Measurements from ENCODE around the gene CLSTN1.

DNA sequence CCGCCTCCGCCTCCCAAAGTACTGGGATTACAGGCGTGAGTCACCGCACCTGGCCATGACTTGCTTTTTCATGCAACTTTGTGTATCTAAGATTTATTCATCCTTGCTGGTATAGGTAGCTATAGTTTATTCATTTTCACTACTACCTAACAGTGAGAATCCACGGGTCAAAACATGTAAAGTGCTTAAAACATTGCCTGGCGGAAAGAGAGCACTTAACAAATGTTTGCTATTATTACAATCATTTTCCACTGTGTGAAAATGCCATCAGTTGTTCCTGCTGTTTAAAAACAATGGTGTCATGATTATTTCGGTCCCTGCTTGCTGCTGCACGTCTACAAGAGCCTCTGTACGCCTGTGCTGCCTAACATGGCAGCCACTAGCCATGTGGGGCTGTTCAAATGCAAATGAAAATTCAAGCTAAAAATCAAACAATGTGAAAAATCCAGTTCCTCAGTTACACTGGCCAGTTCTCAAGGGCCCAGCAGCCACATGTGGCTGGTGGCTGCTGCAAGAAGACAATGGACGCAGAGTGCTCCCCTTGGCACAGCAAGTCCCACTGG, 65.1 kb downstream of the CLSTN1 start:
- TF ChIP-seq, protein P1, sequence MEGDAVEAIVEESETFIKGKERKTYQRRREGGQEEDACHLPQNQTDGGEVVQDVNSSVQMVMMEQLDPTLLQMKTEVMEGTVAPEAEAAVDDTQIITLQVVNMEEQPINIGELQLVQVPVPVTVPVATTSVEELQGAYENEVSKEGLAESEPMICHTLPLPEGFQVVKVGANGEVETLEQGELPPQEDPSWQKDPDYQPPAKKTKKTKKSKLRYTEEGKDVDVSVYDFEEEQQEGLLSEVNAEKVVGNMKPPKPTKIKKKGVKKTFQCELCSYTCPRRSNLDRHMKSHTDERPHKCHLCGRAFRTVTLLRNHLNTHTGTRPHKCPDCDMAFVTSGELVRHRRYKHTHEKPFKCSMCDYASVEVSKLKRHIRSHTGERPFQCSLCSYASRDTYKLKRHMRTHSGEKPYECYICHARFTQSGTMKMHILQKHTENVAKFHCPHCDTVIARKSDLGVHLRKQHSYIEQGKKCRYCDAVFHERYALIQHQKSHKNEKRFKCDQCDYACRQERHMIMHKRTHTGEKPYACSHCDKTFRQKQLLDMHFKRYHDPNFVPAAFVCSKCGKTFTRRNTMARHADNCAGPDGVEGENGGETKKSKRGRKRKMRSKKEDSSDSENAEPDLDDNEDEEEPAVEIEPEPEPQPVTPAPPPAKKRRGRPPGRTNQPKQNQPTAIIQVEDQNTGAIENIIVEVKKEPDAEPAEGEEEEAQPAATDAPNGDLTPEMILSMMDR (IDR thresholded peaks at IDR 0.05; ENCODE audit: low read depth, low read length, missing input control): no peak
- TF ChIP-seq, protein P2, sequence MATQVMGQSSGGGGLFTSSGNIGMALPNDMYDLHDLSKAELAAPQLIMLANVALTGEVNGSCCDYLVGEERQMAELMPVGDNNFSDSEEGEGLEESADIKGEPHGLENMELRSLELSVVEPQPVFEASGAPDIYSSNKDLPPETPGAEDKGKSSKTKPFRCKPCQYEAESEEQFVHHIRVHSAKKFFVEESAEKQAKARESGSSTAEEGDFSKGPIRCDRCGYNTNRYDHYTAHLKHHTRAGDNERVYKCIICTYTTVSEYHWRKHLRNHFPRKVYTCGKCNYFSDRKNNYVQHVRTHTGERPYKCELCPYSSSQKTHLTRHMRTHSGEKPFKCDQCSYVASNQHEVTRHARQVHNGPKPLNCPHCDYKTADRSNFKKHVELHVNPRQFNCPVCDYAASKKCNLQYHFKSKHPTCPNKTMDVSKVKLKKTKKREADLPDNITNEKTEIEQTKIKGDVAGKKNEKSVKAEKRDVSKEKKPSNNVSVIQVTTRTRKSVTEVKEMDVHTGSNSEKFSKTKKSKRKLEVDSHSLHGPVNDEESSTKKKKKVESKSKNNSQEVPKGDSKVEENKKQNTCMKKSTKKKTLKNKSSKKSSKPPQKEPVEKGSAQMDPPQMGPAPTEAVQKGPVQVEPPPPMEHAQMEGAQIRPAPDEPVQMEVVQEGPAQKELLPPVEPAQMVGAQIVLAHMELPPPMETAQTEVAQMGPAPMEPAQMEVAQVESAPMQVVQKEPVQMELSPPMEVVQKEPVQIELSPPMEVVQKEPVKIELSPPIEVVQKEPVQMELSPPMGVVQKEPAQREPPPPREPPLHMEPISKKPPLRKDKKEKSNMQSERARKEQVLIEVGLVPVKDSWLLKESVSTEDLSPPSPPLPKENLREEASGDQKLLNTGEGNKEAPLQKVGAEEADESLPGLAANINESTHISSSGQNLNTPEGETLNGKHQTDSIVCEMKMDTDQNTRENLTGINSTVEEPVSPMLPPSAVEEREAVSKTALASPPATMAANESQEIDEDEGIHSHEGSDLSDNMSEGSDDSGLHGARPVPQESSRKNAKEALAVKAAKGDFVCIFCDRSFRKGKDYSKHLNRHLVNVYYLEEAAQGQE (IDR thresholded peaks at IDR 0.05): no peak
- TF ChIP-seq, protein P3, sequence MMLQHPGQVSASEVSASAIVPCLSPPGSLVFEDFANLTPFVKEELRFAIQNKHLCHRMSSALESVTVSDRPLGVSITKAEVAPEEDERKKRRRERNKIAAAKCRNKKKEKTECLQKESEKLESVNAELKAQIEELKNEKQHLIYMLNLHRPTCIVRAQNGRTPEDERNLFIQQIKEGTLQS (IDR thresholded peaks at IDR 0.05): no peak
- no peak for TF ChIP-seq RAD21 (IDR thresholded peaks at IDR 0.05)
- TF ChIP-seq TAF1 (conservative IDR thresholded peaks at IDR 0.05): no peak
- TF ChIP-seq, protein P4, sequence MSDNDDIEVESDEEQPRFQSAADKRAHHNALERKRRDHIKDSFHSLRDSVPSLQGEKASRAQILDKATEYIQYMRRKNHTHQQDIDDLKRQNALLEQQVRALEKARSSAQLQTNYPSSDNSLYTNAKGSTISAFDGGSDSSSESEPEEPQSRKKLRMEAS (IDR thresholded peaks at IDR 0.05): no peak
- no peak for TF ChIP-seq GABPA (IDR thresholded peaks at IDR 0.05 in 1 of 2, conservative IDR thresholded peaks at IDR 0.05 in 1 of 2)

Data from liver (tissue), 3 donors.